Spleen (tissue), 11 donors: ENCODE data around the gene BRCA2. TPM values are rescaled to one million over a fixed set of nuclear protein-coding genes. Genes with fewer than 3 reads are reported as not detected.

Experiments used
- DNase-seq: peaks from one replicate; pipeline ENCODE4 v3.0.0-alpha.2; 2020
- H3K27ac ChIP-seq, 8 donors: fragments of 200-600 bp; sonication (generic) in 7 of 8; 1 replicate in 4 of 8; 2 replicates in 4 of 8; pipeline versions ENCODE4 v1.5.0 to v1.8.0; 2016 to 2021; ENCODE audit warnings: inconsistent platforms in 4 of 8, mild to moderate bottlenecking in 4 of 8, moderate library complexity in 1 of 8
- H3K27me3 ChIP-seq, 7 donors: fragments of 200-600 bp; sonication (generic) in 6 of 7; replicated peaks in 1 of 7; 1 replicate in 4 of 7; 2 replicates in 3 of 7; pipeline versions ENCODE4 v1.5.0 to v1.8.0; 2016 to 2021; ENCODE audit warnings: inconsistent platforms in 3 of 7, mild to moderate bottlenecking in 1 of 7
- H3K36me3 ChIP-seq, 6 donors: fragments of 200-600 bp; sonication (generic) in 5 of 6; 1 replicate in 4 of 6; 2 replicates in 2 of 6; pipeline versions ENCODE4 v1.5.0 to v1.8.0; 2016 to 2021; ENCODE audit warnings: inconsistent platforms in 2 of 6
- H3K4me1 ChIP-seq, 6 donors: fragments of 200-600 bp; sonication (generic) in 5 of 6; 1 replicate in 3 of 6; 2 replicates in 3 of 6; pipeline versions ENCODE4 v1.5.0 to v1.8.0; 2016 to 2021; ENCODE audit warnings: inconsistent platforms in 3 of 6
- H3K4me3 ChIP-seq, 8 donors: fragments of 200-600 bp; sonication (generic) in 7 of 8; 1 replicate in 4 of 8; 2 replicates in 4 of 8; pipeline versions ENCODE4 v1.5.0 to v1.8.0; 2016 to 2021; ENCODE audit warnings: inconsistent platforms in 4 of 8, mild to moderate bottlenecking in 4 of 8, moderate library complexity in 2 of 8
- H3K9me3 ChIP-seq, 8 donors: fragments of 200-600 bp; sonication (generic) in 7 of 8; 1 replicate in 4 of 8; 2 replicates in 4 of 8; pipeline versions ENCODE4 v1.5.0 to v1.8.0; 2016 to 2021; ENCODE audit warnings: inconsistent platforms in 4 of 8
- POLR2A ChIP-seq, 3 donors: fragments of 450-650 bp; IDR thresholded peaks; one replicate each; pipeline ENCODE4 v1.5.1; 2017; ENCODE audit warnings: antibody characterized with exemption in 3 of 3, mild to moderate bottlenecking in 1 of 3
- POLR2AphosphoS5 ChIP-seq, 3 donors: sonication (generic); formaldehyde crosslinking; IDR thresholded peaks; one replicate each; pipeline ENCODE4 v1.5.1; 2017; ENCODE audit warnings: antibody characterized with exemption in 3 of 3
- WGBS, 5 donors: extraction: QIAGEN DNeasy Blood & Tissue Kit in 3 of 5; methylation state at CpG; one replicate each; pipeline versions ENCODE4 v1.1.5 to v1.1.7; 2013 to 2018; 5-methylcytosine and 5-hydroxymethylcytosine counted together
- intact Hi-C: fragments of 100-400 bp; cut with DNase I; formaldehyde crosslinking; loops from one replicate; pipeline ENCODE4 v1.15.0; 2023; ENCODE audit warnings: low total_unique reads
- polyA plus RNA-seq, 3 donors: library from polyadenylated mRNA; stranded (reverse); fragments of 200-250 nt; gene quantifications; one replicate each; pipeline ENCODE4 v1.2.1, GENCODE V29; 2013
- total RNA-seq, 7 donors: library from RNA; depleted of rRNA in 3 of 7; stranded (reverse); fragments of >200 nt in 3 of 7; fragmentation: NEBNext Ultra II Directional in 4 of 7; extraction: Animal tissue kit (Norgen Biotek cat#: 25700) in 4 of 7; gene quantifications; one replicate each; pipeline versions ENCODE4 v1.1.0 to v1.2.1, GENCODE V29; 2016 to 2021
- TF ChIP-seq, protein P1 (sequence below), 11 experiments: fragments of 200-600 bp in 7 of 11; fragments of 450-650 bp in 4 of 11; sonication (generic) in 4 of 11; IDR thresholded peaks in 8 of 11; conservative IDR thresholded peaks in 3 of 11; 1 replicate in 7 of 11; 2 replicates in 4 of 11; pipeline versions ENCODE4 v1.4.0 to v1.8.0; 2016 to 2021; ENCODE audit warnings: antibody characterized with exemption in 11 of 11, inconsistent platforms in 4 of 11, mild to moderate bottlenecking in 1 of 11
- donor health status: healthy with polysubstance abuse.
- donor health status: DM: no; HTN: no; CAD: no; lungs with moderate emphysema.
- donor health status: DM: no; HTN: no; CAD: no.
- donor health status: Bipolar disorder and iron deficiency.
- donor health status: healthy.
- donor health status: DM: no; HTN: no; CAD: no.
- donor health status: DM: yes; HTN: yes; CAD: no.

The BRCA2 gene
- total and polyA plus RNA-seq, 10 donors, result 0.35 to 11.2 (median 6.1) TPM

DNA sequence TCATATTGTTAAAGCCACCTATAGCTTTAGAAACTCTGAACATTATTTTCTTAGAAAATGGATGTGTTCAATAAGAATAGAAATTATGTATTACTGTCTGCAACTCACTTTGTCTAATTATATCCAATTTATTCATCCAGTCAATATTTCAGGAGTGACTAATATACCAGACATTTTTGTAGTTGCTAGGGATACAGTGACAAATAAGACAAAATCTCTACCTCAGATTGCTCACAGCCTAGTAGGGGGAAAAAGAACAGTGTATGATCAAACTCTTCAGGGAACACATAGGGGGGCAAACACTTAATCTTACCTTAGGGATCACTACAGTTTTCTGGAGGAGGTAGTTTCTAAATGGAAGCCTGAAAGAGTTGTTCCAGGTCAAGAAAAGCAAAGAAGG, 8.6 kb downstream of the BRCA2 start:
- Histone ChIP-seq H3K27me3 (no peaks in the 10 kb centered on the region), H3K36me3 (peaks cover 0 to 25% (median 0%) of the 10 kb centered on the region in 6 donors), H3K27ac (no peak overlapping the region), H3K9me3 (no peaks in the 10 kb centered on the region), H3K4me3 (no peak overlapping the region), H3K4me1 (no peaks in the 10 kb centered on the region)
- no peak for DNase-seq
- intact Hi-C loops, result no loop called here
- TF ChIP-seq, protein P1, sequence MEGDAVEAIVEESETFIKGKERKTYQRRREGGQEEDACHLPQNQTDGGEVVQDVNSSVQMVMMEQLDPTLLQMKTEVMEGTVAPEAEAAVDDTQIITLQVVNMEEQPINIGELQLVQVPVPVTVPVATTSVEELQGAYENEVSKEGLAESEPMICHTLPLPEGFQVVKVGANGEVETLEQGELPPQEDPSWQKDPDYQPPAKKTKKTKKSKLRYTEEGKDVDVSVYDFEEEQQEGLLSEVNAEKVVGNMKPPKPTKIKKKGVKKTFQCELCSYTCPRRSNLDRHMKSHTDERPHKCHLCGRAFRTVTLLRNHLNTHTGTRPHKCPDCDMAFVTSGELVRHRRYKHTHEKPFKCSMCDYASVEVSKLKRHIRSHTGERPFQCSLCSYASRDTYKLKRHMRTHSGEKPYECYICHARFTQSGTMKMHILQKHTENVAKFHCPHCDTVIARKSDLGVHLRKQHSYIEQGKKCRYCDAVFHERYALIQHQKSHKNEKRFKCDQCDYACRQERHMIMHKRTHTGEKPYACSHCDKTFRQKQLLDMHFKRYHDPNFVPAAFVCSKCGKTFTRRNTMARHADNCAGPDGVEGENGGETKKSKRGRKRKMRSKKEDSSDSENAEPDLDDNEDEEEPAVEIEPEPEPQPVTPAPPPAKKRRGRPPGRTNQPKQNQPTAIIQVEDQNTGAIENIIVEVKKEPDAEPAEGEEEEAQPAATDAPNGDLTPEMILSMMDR (IDR thresholded peaks at IDR 0.05 in 8 of 11, conservative IDR thresholded peaks at IDR 0.05 in 3 of 11), result no peak
- TF ChIP-seq POLR2AphosphoS5 (IDR thresholded peaks at IDR 0.05) (no peak), POLR2A (IDR thresholded peaks at IDR 0.05) (no peak)

DNA sequence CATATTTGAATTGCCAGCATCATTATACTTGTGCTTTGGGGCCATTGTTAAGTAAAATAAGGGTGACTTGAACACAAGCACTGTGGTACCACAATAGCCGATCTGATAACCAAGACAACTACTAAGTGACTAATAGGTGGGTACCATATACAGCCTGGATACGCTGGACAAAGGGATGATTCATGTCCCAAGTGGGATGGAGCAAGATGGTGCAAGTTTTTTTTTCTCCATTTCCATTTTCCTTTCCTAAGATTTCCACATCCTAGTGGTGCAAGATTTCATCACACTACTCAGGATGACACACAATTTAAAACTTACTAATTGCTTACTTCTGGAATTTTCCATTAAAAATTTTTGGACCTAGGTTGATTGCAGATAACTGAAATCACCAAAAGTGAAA, 15.1 kb downstream of the BRCA2 start:
- intact Hi-C loops, result no loop called here
- Histone ChIP-seq H3K36me3 (peaks cover 0 to 32% (median 0%) of the 10 kb centered on the region in 6 donors), H3K4me3 (no peak overlapping the region), H3K4me1 (no peaks in the 10 kb centered on the region), H3K27me3 (no peaks in the 10 kb centered on the region), H3K27ac (no peak overlapping the region), H3K9me3 (no peaks in the 10 kb centered on the region)
- TF ChIP-seq, protein P1 (IDR thresholded peaks at IDR 0.05 in 8 of 11, conservative IDR thresholded peaks at IDR 0.05 in 3 of 11), result no peak
- TF ChIP-seq POLR2AphosphoS5 (IDR thresholded peaks at IDR 0.05) (no peak), POLR2A (IDR thresholded peaks at IDR 0.05) (no peak)
- WGBS, 5 donors, result 77 to 95% (median 89%) methylated on average over 2 of the region's 2 CpGs
- DNase-seq, result no peak

DNA sequence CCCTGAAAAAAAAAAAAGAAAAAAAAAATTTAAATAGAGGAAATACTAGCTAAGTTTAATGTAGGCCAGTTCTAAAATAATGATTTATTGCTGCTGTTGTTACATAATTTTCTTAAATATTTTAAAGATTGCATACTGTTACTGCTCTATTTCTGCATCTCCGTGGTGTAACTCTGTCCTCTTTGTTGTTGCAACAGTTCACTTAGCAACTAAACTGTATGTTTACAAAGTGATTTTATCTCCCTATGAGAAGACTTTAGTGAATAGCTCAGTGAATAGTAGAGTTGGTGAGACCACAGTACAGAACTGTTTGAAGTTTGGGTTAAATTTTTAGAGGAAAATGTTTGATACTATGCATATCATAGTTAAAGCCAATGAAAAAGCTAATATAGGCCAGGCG, 19.4 kb downstream of the BRCA2 start:
- H3K27ac ChIP-seq, result no peak overlapping the region
- no peak overlapping the region for H3K4me3 ChIP-seq
- peaks cover 0 to 3% (median 0%) of the 10 kb centered on the region in 8 donors for H3K9me3 ChIP-seq
- intact Hi-C loops, result no loop called here
- 73 to 97% (median 91%) methylated on average over 2 of the region's 2 CpGs for WGBS, 5 donors
- TF ChIP-seq POLR2A (IDR thresholded peaks at IDR 0.05) (no peak), POLR2AphosphoS5 (IDR thresholded peaks at IDR 0.05) (no peak)
- TF ChIP-seq, protein P1 (IDR thresholded peaks at IDR 0.05 in 8 of 11, conservative IDR thresholded peaks at IDR 0.05 in 3 of 11), result no peak
- no peak for DNase-seq
- no peaks in the 10 kb centered on the region for H3K27me3 ChIP-seq
- peaks cover 0 to 39% (median 0%) of the 10 kb centered on the region in 6 donors for H3K36me3 ChIP-seq
- no peaks in the 10 kb centered on the region for H3K4me1 ChIP-seq

DNA sequence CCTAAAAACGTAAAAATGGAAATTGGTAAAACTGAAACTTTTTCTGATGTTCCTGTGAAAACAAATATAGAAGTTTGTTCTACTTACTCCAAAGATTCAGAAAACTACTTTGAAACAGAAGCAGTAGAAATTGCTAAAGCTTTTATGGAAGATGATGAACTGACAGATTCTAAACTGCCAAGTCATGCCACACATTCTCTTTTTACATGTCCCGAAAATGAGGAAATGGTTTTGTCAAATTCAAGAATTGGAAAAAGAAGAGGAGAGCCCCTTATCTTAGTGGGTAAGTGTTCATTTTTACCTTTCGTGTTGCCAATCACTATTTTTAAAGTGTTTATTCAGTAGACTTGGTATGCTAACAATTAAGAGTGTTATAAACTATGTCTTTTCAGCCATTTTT, 25.6 kb downstream of the BRCA2 start:
- 51 to 72% (median 69%) methylated on average over 3 of the region's 3 CpGs for WGBS, 5 donors
- H3K27ac ChIP-seq, result no peak overlapping the region
- no peak for DNase-seq
- H3K4me3 ChIP-seq, result no peak overlapping the region
- intact Hi-C loops, result no loop called here
- peaks cover 0 to 17% (median 0%) of the 10 kb centered on the region in 6 donors for H3K36me3 ChIP-seq
- TF ChIP-seq, protein P1 (IDR thresholded peaks at IDR 0.05 in 8 of 11, conservative IDR thresholded peaks at IDR 0.05 in 3 of 11), result no peak
- no peak for TF ChIP-seq POLR2A (IDR thresholded peaks at IDR 0.05)
- no peak for TF ChIP-seq POLR2AphosphoS5 (IDR thresholded peaks at IDR 0.05)
- H3K4me1 ChIP-seq, result no peaks in the 10 kb centered on the region
- peaks cover 0 to 3% (median 0%) of the 10 kb centered on the region in 8 donors for H3K9me3 ChIP-seq
- no peaks in the 10 kb centered on the region for H3K27me3 ChIP-seq
